T-cell (primary cell): ENCODE data around the gene R3HDM2. TPM values are rescaled to one million over a fixed set of nuclear protein-coding genes. Genes with fewer than 3 reads are reported as not detected.
"Not testable (repeated sequence)": the region's sequence is repeated elsewhere in the genome, so short reads cannot be mapped to it uniquely, and the experiment has no call there.

ENCODE experiments used
- ATAC-seq, 4 experiments: fragments of 200-7000 bp in 3 of 4; fragments of 150-1000 bp in 1 of 4; cut with Tn5 transposase; replicated peaks in 1 of 4; 1 replicate in 3 of 4; 2 replicates in 1 of 4; pipeline ENCODE4 v1.10.0; 2021; ENCODE audit warnings: moderate library complexity in 3 of 4, mild to moderate bottlenecking in 2 of 4, moderate number of reproducible peaks in 1 of 4
- CTCF ChIA-PET, 2 donors: fragments of 300-600 bp; sonication (Branson Sonifier 250); formaldehyde crosslinking; loops; one replicate each; lab custom pipeline; 2022; ENCODE audit warnings: antibody characterized with exemption in 2 of 2; lab: Charles Lee
- POLR2A ChIA-PET, 2 donors: fragments of 300-600 bp; sonication (Branson Sonifier 250); formaldehyde crosslinking; loops; one replicate each; lab custom pipeline; 2022; ENCODE audit warnings: antibody characterized with exemption in 2 of 2; lab: Charles Lee
- DNase-seq, 35 experiments: peaks; one replicate each; pipeline versions ENCODE4 v3.0.0 to v3.0.0-alpha.2; 2013 to 2023
- H3K27ac ChIP-seq: one replicate; pipeline ENCODE4 v1.5.1; 2013; ENCODE audit warnings: low read length
- H3K27me3 ChIP-seq, 2 experiments: replicated peaks in 1 of 2; 1 replicate in 1 of 2; 2 replicates in 1 of 2; pipeline versions ENCODE4 v1.6.1 to v1.7.0; 2013; ENCODE audit warnings: low read length in 1 of 2, mixed read lengths in 1 of 2; ENCODE audit not compliant: control insufficient read depth in 2 of 2, insufficient read depth in 2 of 2; ENCODE audit errors: extremely low read depth in 1 of 2
- H3K36me3 ChIP-seq, 2 donors: 1 replicate in 1 of 2; 2 replicates in 1 of 2; pipeline versions ENCODE4 v1.6.1 to v1.7.0; 2013; ENCODE audit warnings: low read length in 1 of 2; ENCODE audit not compliant: control insufficient read depth in 2 of 2, insufficient read depth in 1 of 2; ENCODE audit errors: extremely low read depth in 1 of 2
- H3K4me1 ChIP-seq, 2 experiments: 1 replicate in 1 of 2; 2 replicates in 1 of 2; pipeline versions ENCODE4 v1.6.1 to v1.7.0; 2013; ENCODE audit warnings: low read length in 2 of 2, mixed read lengths in 1 of 2; ENCODE audit not compliant: insufficient read depth in 2 of 2, control insufficient read depth in 1 of 2; ENCODE audit errors: extremely low read depth in 1 of 2
- H3K4me3 ChIP-seq, 2 donors: 1 replicate in 1 of 2; 2 replicates in 1 of 2; pipeline versions ENCODE4 v1.5.1 to v1.7.0; 2013; ENCODE audit warnings: mild to moderate bottlenecking in 2 of 2, low read length in 1 of 2, moderate library complexity in 1 of 2; ENCODE audit not compliant: control insufficient read depth in 1 of 2; ENCODE audit errors: extremely low read depth in 1 of 2
- H3K9me3 ChIP-seq: 2 replicates; pipeline ENCODE4 v1.7.0; 2013
- H3K27ac Mint-ChIP-seq, 2 donors: one replicate each; pipeline ENCODE4 v1.8.0; 2020 to 2021; ENCODE audit warnings: mild to moderate bottlenecking in 2 of 2, mixed read lengths in 2 of 2
- H3K27me3 Mint-ChIP-seq, 2 donors: one replicate each; pipeline ENCODE4 v1.8.0; 2021 to 2022; ENCODE audit warnings: mixed read lengths in 2 of 2
- H3K36me3 Mint-ChIP-seq: one replicate; pipeline ENCODE4 v1.8.0; 2021; ENCODE audit warnings: mixed read lengths
- H3K4me1 Mint-ChIP-seq, 3 donors: one replicate each; pipeline ENCODE4 v1.8.0; 2020 to 2022; ENCODE audit warnings: mixed read lengths in 3 of 3, mild to moderate bottlenecking in 1 of 3
- H3K4me3 Mint-ChIP-seq, 3 donors: one replicate each; pipeline ENCODE4 v1.8.0; 2020 to 2022; ENCODE audit warnings: mild to moderate bottlenecking in 3 of 3, mixed read lengths in 3 of 3, moderate library complexity in 3 of 3
- H3K9me3 Mint-ChIP-seq, 3 donors: one replicate each; pipeline ENCODE4 v1.8.0; 2020 to 2022; ENCODE audit warnings: mixed read lengths in 3 of 3
- WGBS: methylation state at CpG from one replicate; pipeline ENCODE4 v1.1.5; 2013; ENCODE audit warnings: missing lambda C conversion rate; ENCODE audit not compliant: insufficient coverage; 5-methylcytosine and 5-hydroxymethylcytosine counted together
- total RNA-seq, 35 experiments: library from RNA in 6 of 35; stranded (reverse) in 6 of 35; fragments of 120-200 nt in 1 of 35; gene quantifications; one replicate each; pipeline versions ENCODE4 v1.2.1 to v1.2.4 and lab custom pipeline; 2013 to 2026

Gene R3HDM2
- total RNA-seq, 5 donors from 2014 or later (not counting 1 experiment from before 2014, with no cell fraction given): 88.3 to 122 (median 94.7) TPM

GRCh38 chr12:57312287-57312686 is 118.6 kb downstream of the R3HDM2 start:
- POLR2A ChIA-PET, H3K4me3 ChIP-seq, DNase-seq, H3K4me1 Mint-ChIP-seq, H3K4me3 Mint-ChIP-seq, ATAC-seq, H3K9me3 ChIP-seq, H3K27me3 ChIP-seq, H3K9me3 Mint-ChIP-seq, H3K27ac Mint-ChIP-seq, H3K27ac ChIP-seq, H3K27me3 Mint-ChIP-seq, H3K4me1 ChIP-seq: not testable (repeated sequence)
- H3K36me3 Mint-ChIP-seq: peaks cover 29% of the 10 kb centered on the region
- H3K36me3 ChIP-seq: peaks cover 3 to 12% of the 10 kb centered on the region in 2 donors
- 78% methylated on average over 5 of the region's 5 CpGs for WGBS
- CTCF ChIA-PET: interaction anchor here in 1 of 2 donors (0.5 kb wide), 1 partner anchor 779 kb away, joined by 8 read pairs; no protein-coding TSS in a partner anchor

DNA sequence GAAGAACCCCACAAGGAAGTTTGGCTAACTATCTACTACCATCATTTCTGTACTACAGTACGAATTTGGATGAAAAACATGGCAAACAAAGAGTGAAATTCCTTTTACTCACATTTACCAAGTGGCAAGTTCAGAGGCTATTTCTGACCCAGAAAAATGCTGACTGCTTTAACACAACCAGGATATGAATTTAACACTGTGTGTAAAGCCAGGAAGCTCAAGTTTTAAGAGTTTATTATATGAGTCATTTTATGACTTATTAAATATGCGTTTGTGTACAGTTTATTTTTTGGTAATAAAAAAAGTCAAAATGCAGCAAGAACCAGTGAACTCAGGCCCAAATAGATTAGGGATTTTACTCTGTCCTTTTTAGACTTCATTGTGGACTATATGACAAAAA is 121.4 kb downstream of the R3HDM2 start:
- ATAC-seq (no peak), DNase-seq (no peak)
- ChIA-PET CTCF (no interaction called here), POLR2A (interaction anchor here in 1 of 2 donors (0.5 kb wide), 1 partner anchor 12 kb away, joined by 3 read pairs; no protein-coding TSS in a partner anchor)
- Mint-ChIP-seq H3K27me3 (no peaks in the 10 kb centered on the region), H3K36me3 (peaks cover 42% of the 10 kb centered on the region), H3K9me3 (peaks cover 0 to 3% (median 0%) of the 10 kb centered on the region in 3 donors), H3K27ac (no peak overlapping the region), H3K4me1 (no peaks in the 10 kb centered on the region), H3K4me3 (no peak overlapping the region)
- Histone ChIP-seq H3K4me1 (no peaks in the 10 kb centered on the region), H3K27me3 (no peaks in the 10 kb centered on the region), H3K36me3 (peaks cover 3 to 22% of the 10 kb centered on the region in 2 donors), H3K27ac (no peak overlapping the region), H3K9me3 (peaks cover 3% of the 10 kb centered on the region), H3K4me3 (no peak overlapping the region)
- no CpG with 5 or more reads among the region's 2 CpGs for WGBS

DNA sequence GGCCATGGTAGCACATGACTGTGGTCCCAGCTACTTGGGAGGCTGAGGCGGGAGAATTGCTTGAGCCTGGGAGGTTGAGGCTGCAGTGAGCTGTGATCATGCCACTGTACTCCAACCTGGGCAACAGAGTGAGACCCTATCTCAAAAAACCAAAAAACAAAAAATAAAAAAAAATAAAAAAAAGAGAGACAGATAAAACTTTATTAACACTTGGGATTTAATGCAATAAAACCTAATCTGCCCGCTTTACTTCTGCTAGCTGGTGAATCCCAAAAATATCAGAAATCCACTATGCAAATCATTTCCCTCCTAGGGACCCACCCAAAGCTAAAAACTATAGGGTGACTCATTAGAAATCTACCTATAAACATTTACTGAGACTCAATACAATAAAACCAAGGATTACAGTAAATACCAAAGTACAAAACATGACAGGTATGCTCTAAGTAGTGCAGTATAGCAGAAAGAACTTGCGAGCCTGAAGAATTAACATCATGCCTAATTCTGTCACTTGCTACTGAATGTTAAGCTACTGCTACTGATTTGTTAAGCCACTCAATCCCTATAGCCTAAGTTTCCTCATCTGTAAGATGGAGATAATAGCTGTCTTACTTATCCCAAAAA is 129.8 kb downstream of the R3HDM2 start:
- Mint-ChIP-seq H3K4me1 (no peaks in the 10 kb centered on the region), H3K9me3 (peaks cover 0 to 3% (median 0%) of the 10 kb centered on the region in 3 donors), H3K4me3 (no peak overlapping the region), H3K27ac (no peak overlapping the region), H3K27me3 (no peaks in the 10 kb centered on the region), H3K36me3 (peaks cover 67% of the 10 kb centered on the region)
- H3K36me3 ChIP-seq: peaks cover 9 to 71% of the 10 kb centered on the region in 2 donors
- no peaks in the 10 kb centered on the region for H3K4me1 ChIP-seq
- H3K27ac ChIP-seq: no peak overlapping the region
- DNase-seq (no peak), ATAC-seq (no peak)
- POLR2A ChIA-PET: interaction anchor here in 1 of 2 donors (0.6 kb wide), 1 partner anchor 444 kb away, joined by 6 read pairs; no protein-coding TSS in a partner anchor
- H3K4me3 ChIP-seq: no peak overlapping the region
- 100% methylated on average over 2 of the region's 3 CpGs for WGBS
- peaks cover 3% of the 10 kb centered on the region for H3K9me3 ChIP-seq
- CTCF ChIA-PET: interaction anchor here in 1 of 2 donors (0.9 kb wide), 1 partner anchor 11 kb away, joined by 3 read pairs; no protein-coding TSS in a partner anchor
- H3K27me3 ChIP-seq: no peaks in the 10 kb centered on the region

DNA sequence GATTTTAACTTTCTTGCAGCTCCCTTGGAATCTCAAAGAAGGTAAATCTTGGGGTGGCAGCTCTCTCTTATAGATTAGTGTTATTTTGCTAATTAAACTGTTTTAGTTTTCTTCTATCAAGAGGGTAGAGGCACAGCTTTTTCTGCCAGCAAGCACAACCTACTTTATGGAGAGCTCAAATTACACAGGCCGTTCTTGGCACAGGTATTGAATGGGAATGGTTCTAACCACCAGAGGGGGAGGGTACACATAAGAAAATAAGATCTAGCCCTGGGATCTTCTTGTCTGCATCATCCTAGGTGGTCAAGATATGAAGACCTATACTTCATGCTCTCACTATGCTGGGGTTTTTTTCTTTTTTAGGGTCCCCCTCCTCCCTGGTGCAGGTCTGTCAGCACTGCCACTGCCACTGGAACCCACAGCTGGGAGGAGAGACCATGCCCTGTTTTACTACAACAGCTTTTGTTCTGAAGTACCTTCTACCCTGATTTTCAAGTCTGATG is 131.3 kb downstream of the R3HDM2 start:
- DNase-seq (no peak), ATAC-seq (no peak)
- ChIA-PET CTCF (interaction anchor here in 1 of 2 donors (0.6 kb wide), 1 partner anchor 36 kb away, joined by 3 read pairs; no protein-coding TSS in a partner anchor), POLR2A (interaction anchor here in 1 of 2 donors (0.6 kb wide), 1 partner anchor 176 kb away, joined by 3 read pairs; no protein-coding TSS in a partner anchor)
- no peaks in the 10 kb centered on the region for H3K4me1 ChIP-seq
- H3K27ac Mint-ChIP-seq: no peak overlapping the region
- H3K27me3 Mint-ChIP-seq: no peaks in the 10 kb centered on the region
- peaks cover 66% of the 10 kb centered on the region for H3K36me3 Mint-ChIP-seq
- no peaks in the 10 kb centered on the region for H3K27me3 ChIP-seq
- H3K27ac ChIP-seq: no peak overlapping the region
- no peaks in the 10 kb centered on the region for H3K9me3 Mint-ChIP-seq
- H3K4me3 Mint-ChIP-seq: no peak overlapping the region
- no peaks in the 10 kb centered on the region for H3K4me1 Mint-ChIP-seq
- no peak overlapping the region for H3K4me3 ChIP-seq
- H3K36me3 ChIP-seq: peaks cover 9 to 80% of the 10 kb centered on the region in 2 donors
- no CpG with 5 or more reads among the region's 1 CpG for WGBS
- no peaks in the 10 kb centered on the region for H3K9me3 ChIP-seq

GRCh38 chr12:57296291-57296690 is 134.6 kb downstream of the R3HDM2 start:
- no peak for ATAC-seq
- Histone ChIP-seq H3K4me1 (no peaks in the 10 kb centered on the region), H3K4me3 (no peak overlapping the region), H3K27ac (no peak overlapping the region), H3K27me3 (no peaks in the 10 kb centered on the region), H3K9me3 (no peaks in the 10 kb centered on the region), H3K36me3 (peaks cover 0 to 81% of the 10 kb centered on the region in 2 donors)
- H3K27ac Mint-ChIP-seq: no peak overlapping the region
- ChIA-PET POLR2A (no interaction called here), CTCF (no interaction called here)
- peaks cover 70% of the 10 kb centered on the region for H3K36me3 Mint-ChIP-seq
- no peaks in the 10 kb centered on the region for H3K27me3 Mint-ChIP-seq
- no peak for DNase-seq
- no peaks in the 10 kb centered on the region for H3K9me3 Mint-ChIP-seq
- H3K4me1 Mint-ChIP-seq: no peaks in the 10 kb centered on the region
- WGBS: no CpG with 5 or more reads among the region's 4 CpGs
- H3K4me3 Mint-ChIP-seq: no peak overlapping the region

DNA sequence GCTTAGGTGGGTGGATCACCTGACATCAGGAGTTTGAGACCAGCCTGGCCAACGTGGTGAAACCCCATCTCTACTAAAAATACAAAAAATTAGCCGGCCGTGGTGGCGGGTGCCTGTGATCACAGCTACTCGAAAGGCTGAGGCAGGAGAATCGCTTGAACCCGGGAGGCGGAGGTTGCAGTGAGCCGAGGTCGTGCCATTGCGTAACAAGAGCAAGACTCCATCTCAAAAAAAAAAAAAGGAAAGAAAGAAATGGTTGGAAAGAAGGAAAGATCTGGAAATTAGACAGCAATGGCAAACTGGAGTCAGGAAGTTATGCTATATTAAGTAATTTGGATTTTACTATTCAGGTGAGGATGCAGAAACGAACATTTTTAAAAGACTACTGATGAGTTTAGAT is 148.8 kb downstream of the R3HDM2 start:
- H3K27me3 ChIP-seq, H3K9me3 ChIP-seq, H3K4me3 ChIP-seq, POLR2A ChIA-PET, CTCF ChIA-PET, ATAC-seq, H3K27me3 Mint-ChIP-seq, H3K4me3 Mint-ChIP-seq, H3K9me3 Mint-ChIP-seq, DNase-seq, H3K27ac ChIP-seq: not testable (repeated sequence)
- Mint-ChIP-seq H3K4me1 (peaks cover 24 to 25% (median 24%) of the 10 kb centered on the region in 3 donors), H3K27ac (peak overlapping the region in 1 of 2 donors; percentile 25), H3K36me3 (peaks cover 53% of the 10 kb centered on the region)
- Histone ChIP-seq H3K4me1 (peaks cover 10 to 11% of the 10 kb centered on the region in 2 experiments), H3K36me3 (peaks cover 8 to 63% of the 10 kb centered on the region in 2 donors)
- 89% methylated on average over 1 of the region's 12 CpGs for WGBS
